HepG2 (cell line): ENCODE measurements around the gene ZFYVE27. TPM values are rescaled to one million over a fixed set of nuclear protein-coding genes. Genes with fewer than 3 reads are reported as not detected.

ENCODE experiments used
- ATAC-seq: fragments of 200-7000 bp; cut with Tn5 transposase; 3 replicates; pipeline ENCODE4 v1.9.1; 2020; ENCODE audit warnings: mild to moderate bottlenecking, moderate library complexity
- BruUV-seq: library from RNA; stranded (reverse); fragments of 400-500 nt; replicated peaks from 2 replicates; lab custom pipeline; 2021; lab: Mats Ljungman, UMichigan
- CTCF ChIA-PET: fragments of 300-600 bp; formaldehyde crosslinking; extraction: SDS; loops from one replicate; lab custom pipeline; 2021; ENCODE audit warnings: low total read pairs, inconsistent platforms, low intra/inter-chr PET ratio; lab: Yijun Ruan, JAX
- POLR2A ChIA-PET: fragments of 350-600 bp; sonication (Branson Sonifier 250); formaldehyde crosslinking; loops from one replicate; lab custom pipeline; 2020; ENCODE audit warnings: antibody characterized with exemption, inconsistent platforms; lab: Yijun Ruan, JAX
- DNase-seq: peaks from one replicate; pipeline ENCODE4 v3.0.0-alpha.2; 2015; ENCODE audit warnings: low spot score
- FAIRE-seq: peaks from 3 replicates; lab custom pipeline; 2011; peaks lifted over from hg19 to GRCh38; lab: Jason Lieb, UNC
- H2AFZ ChIP-seq: one replicate; pipeline ENCODE4 v1.6.1; 2011; ENCODE audit warnings: low read length, inconsistent platforms
- H3K27ac ChIP-seq: fragments of 300-600 bp; 3 replicates; pipeline ENCODE4 v1.8.0; 2011; ENCODE audit warnings: mixed run types, mild to moderate bottlenecking, mixed read lengths, low read length, inconsistent platforms; ENCODE audit not compliant: insufficient read depth; ENCODE audit errors: extremely low read length
- H3K27me3 ChIP-seq, 2 experiments: fragments of 200-600 bp in 1 of 2; 2 replicates in 1 of 2; 3 replicates in 1 of 2; pipeline versions ENCODE4 v1.6.0 to v1.8.0; 2011; ENCODE audit warnings: low read length in 2 of 2, mild to moderate bottlenecking in 2 of 2, moderate library complexity in 2 of 2, inconsistent platforms in 1 of 2; ENCODE audit not compliant: insufficient read depth in 2 of 2, control insufficient read depth in 1 of 2
- H3K36me3 ChIP-seq, 2 experiments: fragments of 200-600 bp in 1 of 2; replicated peaks in 1 of 2; 2 replicates in 1 of 2; 3 replicates in 1 of 2; pipeline versions ENCODE4 v1.5.1 to v1.8.0; 2011; ENCODE audit warnings: low read length in 2 of 2, inconsistent platforms in 1 of 2; ENCODE audit not compliant: insufficient read depth in 2 of 2, control insufficient read depth in 1 of 2
- H3K4me1 ChIP-seq: 2 replicates; pipeline ENCODE4 v1.5.1; 2012; ENCODE audit warnings: low read length, inconsistent platforms; ENCODE audit not compliant: insufficient read depth
- H3K4me2 ChIP-seq: 2 replicates; pipeline ENCODE4 v1.6.0; 2011; ENCODE audit warnings: low read depth, low read length, inconsistent platforms
- H3K4me3 ChIP-seq, 3 experiments: fragments of 200-600 bp in 1 of 3; sonication (generic), shearing (Covaris generic) in 1 of 3; replicated peaks in 1 of 3; 2 replicates each; pipeline ENCODE4 v1.5.1; 2011 to 2016; ENCODE audit warnings: low read length in 3 of 3, inconsistent platforms in 2 of 3, low read depth in 2 of 3, mild to moderate bottlenecking in 2 of 3, control low read depth in 1 of 3, mixed read lengths in 1 of 3; ENCODE audit not compliant: insufficient read depth in 1 of 3
- H3K79me2 ChIP-seq: one replicate; pipeline ENCODE4 v1.6.1; 2011; ENCODE audit warnings: low read length, inconsistent platforms; ENCODE audit not compliant: insufficient read depth
- H3K9ac ChIP-seq: 2 replicates; pipeline ENCODE4 v1.6.0; 2011; ENCODE audit warnings: mild to moderate bottlenecking, low read depth, low read length, inconsistent platforms; ENCODE audit not compliant: insufficient read depth
- H3K9me3 ChIP-seq: 2 replicates; pipeline ENCODE4 v1.5.1; 2012; ENCODE audit warnings: mild to moderate bottlenecking, low read length
- H4K20me1 ChIP-seq: 2 replicates; pipeline ENCODE4 v1.6.0; 2011; ENCODE audit warnings: inconsistent platforms, mild to moderate bottlenecking, low read length, moderate library complexity; ENCODE audit not compliant: insufficient read depth
- CENPX ChIP-seq: sonication (generic); formaldehyde crosslinking; IDR thresholded peaks from 2 replicates; pipeline ENCODE4 v1.9.0; 2021; ENCODE audit warnings: mild to moderate bottlenecking, missing genetic modification reagents, moderate library complexity
- ETV6 ChIP-seq: sonication (generic); formaldehyde crosslinking; conservative IDR thresholded peaks from 2 replicates; pipeline ENCODE4 v1.4.0; 2020; ENCODE audit warnings: missing genetic modification reagents
- RARG ChIP-seq: sonication (generic); formaldehyde crosslinking; IDR thresholded peaks from 2 replicates; pipeline ENCODE4 v1.4.0; 2020; ENCODE audit warnings: low read depth, mild to moderate bottlenecking, missing genetic modification reagents
- SRSF9 ChIP-seq: fragments of 200-400 bp; formaldehyde crosslinking; IDR thresholded peaks from 2 replicates; pipeline ENCODE4 v1.6.1; 2018; ENCODE audit warnings: borderline replicate concordance, mild to moderate bottlenecking, low read depth, low read length; ENCODE audit not compliant: insufficient read depth, poor library complexity, severe bottlenecking
- ZBTB21 ChIP-seq: sonication (generic); formaldehyde crosslinking; IDR thresholded peaks from 2 replicates; pipeline ENCODE4 v1.4.0; 2020; ENCODE audit warnings: missing genetic modification reagents
- ZNF234 ChIP-seq: sonication (generic); formaldehyde crosslinking; conservative IDR thresholded peaks from 2 replicates; pipeline ENCODE4 v1.5.1; 2020; ENCODE audit warnings: mild to moderate bottlenecking, missing genetic modification reagents
- ZNF629 ChIP-seq: sonication (generic); formaldehyde crosslinking; conservative IDR thresholded peaks from 2 replicates; pipeline ENCODE4 v1.5.0; 2020; ENCODE audit warnings: missing genetic modification reagents
- ZNF639 ChIP-seq: conservative IDR thresholded peaks from 2 replicates; pipeline ENCODE4 v1.6.1; 2018; ENCODE audit warnings: missing genetic modification reagents
- WGBS: methylation state at CpG from one replicate; pipeline ENCODE4 v1.1.6; 2017; ENCODE audit warnings: low lambda C conversion rate; 5-methylcytosine and 5-hydroxymethylcytosine counted together
- in situ Hi-C: cut with HindIII; loops from 2 replicates; pipeline ENCODE4 v1.10.0; 2017; ENCODE audit warnings: low pct_unique_long_range_greater_than_20kb; ENCODE audit not compliant: extremely low pct_ligation_motif_present
- intact Hi-C: fragments of 100-400 bp; cut with micrococcal nuclease; formaldehyde crosslinking; loops from one replicate; pipeline ENCODE4 v1.10.0; 2022; ENCODE audit not compliant: unreplicated experiment
- polyA plus RNA-seq, 8 experiments: library from polyadenylated mRNA; depleted of rRNA in 3 of 8; stranded (reverse) in 7 of 8; unstranded in 1 of 8; fragments of >200 nt; fragmentation: Illumina TruSeq in 4 of 8; extraction: Trizol in 4 of 8; gene quantifications; 2 replicates each; pipeline versions ENCODE4 v1.2.1 to v1.2.3, GENCODE V29; 2011 to 2016; ENCODE audit warnings: low read depth in 4 of 8, missing spikeins in 1 of 8, mixed read lengths in 1 of 8; ENCODE audit not compliant: insufficient read depth in 1 of 8
- total RNA-seq, 5 experiments: library from RNA; depleted of rRNA; stranded (reverse); fragments of >200 nt; fragmentation: Illumina TruSeq; extraction: Trizol; gene quantifications; 2 replicates each; pipeline ENCODE4 v1.2.3, GENCODE V29; 2016; ENCODE audit warnings: low read depth in 1 of 5
- TF ChIP-seq, protein P1 (sequence below): sonication (generic); formaldehyde crosslinking; IDR thresholded peaks from 2 replicates; pipeline ENCODE4 v1.4.0; 2020; ENCODE audit warnings: mild to moderate bottlenecking, missing genetic modification reagents
- TF ChIP-seq, protein P2 (sequence below): sonication (generic); formaldehyde crosslinking; IDR thresholded peaks from 2 replicates; pipeline ENCODE4 v1.4.0; 2020; ENCODE audit warnings: missing genetic modification reagents

The ZFYVE27 gene
- total and polyA plus RNA-seq, 2 of the 13 experiments (the other 11 are each of a cell fraction or from before 2014, with no cell fraction given) = 19.7 to 20.5 TPM

- intact Hi-C loops (no loop called here), in situ Hi-C loops (loop anchor here (5.0 kb wide), 2 partner anchors 38 to 113 kb away; no protein-coding TSS in a partner anchor)
- BruUV-seq = no TSS peak
- no peak overlapping the region for H3K4me3 ChIP-seq
- peaks cover 9% of the 10 kb centered on the region for H3K4me1 ChIP-seq
- no peaks in the 10 kb centered on the region for H3K9me3 ChIP-seq
- no peak overlapping the region for H3K27ac ChIP-seq
- DNase-seq (no peak), FAIRE-seq (no peak), ATAC-seq (no peak)
- no peaks in the 10 kb centered on the region for H4K20me1 ChIP-seq
- no peaks in the 10 kb centered on the region for H3K27me3 ChIP-seq
- no peaks in the 10 kb centered on the region for H3K79me2 ChIP-seq
- TF ChIP-seq SRSF9 (no peak), ZNF629 (peak; percentile 75)
- TF ChIP-seq, protein P1, sequence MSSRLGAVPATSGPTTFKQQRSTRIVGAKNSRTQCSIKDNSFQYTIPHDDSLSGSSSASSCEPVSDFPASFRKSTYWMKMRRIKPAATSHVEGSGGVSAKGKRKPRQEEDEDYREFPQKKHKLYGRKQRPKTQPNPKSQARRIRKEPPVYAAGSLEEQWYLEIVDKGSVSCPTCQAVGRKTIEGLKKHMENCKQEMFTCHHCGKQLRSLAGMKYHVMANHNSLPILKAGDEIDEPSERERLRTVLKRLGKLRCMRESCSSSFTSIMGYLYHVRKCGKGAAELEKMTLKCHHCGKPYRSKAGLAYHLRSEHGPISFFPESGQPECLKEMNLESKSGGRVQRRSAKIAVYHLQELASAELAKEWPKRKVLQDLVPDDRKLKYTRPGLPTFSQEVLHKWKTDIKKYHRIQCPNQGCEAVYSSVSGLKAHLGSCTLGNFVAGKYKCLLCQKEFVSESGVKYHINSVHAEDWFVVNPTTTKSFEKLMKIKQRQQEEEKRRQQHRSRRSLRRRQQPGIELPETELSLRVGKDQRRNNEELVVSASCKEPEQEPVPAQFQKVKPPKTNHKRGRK (CRISPR knock-in tag) = no peak
- peaks cover 44 to 86% of the 10 kb centered on the region in 2 experiments for H3K36me3 ChIP-seq
- WGBS = 65% methylated on average over 3 of the region's 4 CpGs
- H3K9ac ChIP-seq = no peak overlapping the region
- CTCF ChIA-PET = no interaction called here
- POLR2A ChIA-PET = no interaction called here
- H2AFZ ChIP-seq = no peak overlapping the region
- no peak overlapping the region for H3K4me2 ChIP-seq
These were observed 17.8 kb downstream of the ZFYVE27 start for GRCh38 chr10:97754726-97755125.

DNA sequence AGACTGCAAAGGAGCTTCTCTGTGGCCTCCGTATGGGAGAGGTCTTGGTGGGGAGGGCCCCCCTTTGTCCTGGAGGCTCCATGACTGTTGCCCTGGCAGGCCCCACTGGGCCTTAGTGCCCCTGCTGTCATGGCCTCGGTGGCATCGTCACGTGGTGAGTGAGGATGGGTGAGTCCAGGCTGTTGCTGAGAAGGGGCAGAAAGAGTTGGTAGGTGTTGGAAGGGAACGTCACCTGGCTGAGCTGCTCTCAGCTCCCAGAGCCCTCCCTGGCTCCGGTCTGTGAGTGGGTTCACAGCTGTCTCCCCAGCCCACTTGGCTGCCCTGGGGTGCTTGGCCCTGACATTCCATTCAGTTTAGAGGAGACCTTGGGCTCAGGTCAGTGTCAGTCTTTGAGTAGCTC is 18.8 kb downstream of the ZFYVE27 start:
- no TSS peak for BruUV-seq
- Histone ChIP-seq H3K79me2 (no peaks in the 10 kb centered on the region), H3K36me3 (peaks cover 43 to 87% of the 10 kb centered on the region in 2 experiments), H2AFZ (no peak overlapping the region), H3K4me3 (no peak overlapping the region), H4K20me1 (no peaks in the 10 kb centered on the region), H3K4me2 (no peak overlapping the region), H3K27ac (no peak overlapping the region), H3K9ac (no peak overlapping the region), H3K27me3 (no peaks in the 10 kb centered on the region), H3K9me3 (no peaks in the 10 kb centered on the region), H3K4me1 (peaks cover 16% of the 10 kb centered on the region)
- POLR2A ChIA-PET = no interaction called here
- in situ Hi-C loops = loop anchor here (5.0 kb wide), 2 partner anchors 37 to 112 kb away; no protein-coding TSS in a partner anchor
- ATAC-seq (no peak), FAIRE-seq (no peak), DNase-seq (no peak)
- CTCF ChIA-PET = no interaction called here
- intact Hi-C loops = no loop called here
- 100% methylated on average over 2 of the region's 6 CpGs for WGBS
- TF ChIP-seq ZBTB21 (CRISPR knock-in tag) (no peak), RARG (CRISPR knock-in tag) (no peak), ZNF639 (no peak), ETV6 (CRISPR knock-in tag) (no peak), CENPX (CRISPR knock-in tag) (no peak), ZNF234 (no peak)
- TF ChIP-seq, protein P2, sequence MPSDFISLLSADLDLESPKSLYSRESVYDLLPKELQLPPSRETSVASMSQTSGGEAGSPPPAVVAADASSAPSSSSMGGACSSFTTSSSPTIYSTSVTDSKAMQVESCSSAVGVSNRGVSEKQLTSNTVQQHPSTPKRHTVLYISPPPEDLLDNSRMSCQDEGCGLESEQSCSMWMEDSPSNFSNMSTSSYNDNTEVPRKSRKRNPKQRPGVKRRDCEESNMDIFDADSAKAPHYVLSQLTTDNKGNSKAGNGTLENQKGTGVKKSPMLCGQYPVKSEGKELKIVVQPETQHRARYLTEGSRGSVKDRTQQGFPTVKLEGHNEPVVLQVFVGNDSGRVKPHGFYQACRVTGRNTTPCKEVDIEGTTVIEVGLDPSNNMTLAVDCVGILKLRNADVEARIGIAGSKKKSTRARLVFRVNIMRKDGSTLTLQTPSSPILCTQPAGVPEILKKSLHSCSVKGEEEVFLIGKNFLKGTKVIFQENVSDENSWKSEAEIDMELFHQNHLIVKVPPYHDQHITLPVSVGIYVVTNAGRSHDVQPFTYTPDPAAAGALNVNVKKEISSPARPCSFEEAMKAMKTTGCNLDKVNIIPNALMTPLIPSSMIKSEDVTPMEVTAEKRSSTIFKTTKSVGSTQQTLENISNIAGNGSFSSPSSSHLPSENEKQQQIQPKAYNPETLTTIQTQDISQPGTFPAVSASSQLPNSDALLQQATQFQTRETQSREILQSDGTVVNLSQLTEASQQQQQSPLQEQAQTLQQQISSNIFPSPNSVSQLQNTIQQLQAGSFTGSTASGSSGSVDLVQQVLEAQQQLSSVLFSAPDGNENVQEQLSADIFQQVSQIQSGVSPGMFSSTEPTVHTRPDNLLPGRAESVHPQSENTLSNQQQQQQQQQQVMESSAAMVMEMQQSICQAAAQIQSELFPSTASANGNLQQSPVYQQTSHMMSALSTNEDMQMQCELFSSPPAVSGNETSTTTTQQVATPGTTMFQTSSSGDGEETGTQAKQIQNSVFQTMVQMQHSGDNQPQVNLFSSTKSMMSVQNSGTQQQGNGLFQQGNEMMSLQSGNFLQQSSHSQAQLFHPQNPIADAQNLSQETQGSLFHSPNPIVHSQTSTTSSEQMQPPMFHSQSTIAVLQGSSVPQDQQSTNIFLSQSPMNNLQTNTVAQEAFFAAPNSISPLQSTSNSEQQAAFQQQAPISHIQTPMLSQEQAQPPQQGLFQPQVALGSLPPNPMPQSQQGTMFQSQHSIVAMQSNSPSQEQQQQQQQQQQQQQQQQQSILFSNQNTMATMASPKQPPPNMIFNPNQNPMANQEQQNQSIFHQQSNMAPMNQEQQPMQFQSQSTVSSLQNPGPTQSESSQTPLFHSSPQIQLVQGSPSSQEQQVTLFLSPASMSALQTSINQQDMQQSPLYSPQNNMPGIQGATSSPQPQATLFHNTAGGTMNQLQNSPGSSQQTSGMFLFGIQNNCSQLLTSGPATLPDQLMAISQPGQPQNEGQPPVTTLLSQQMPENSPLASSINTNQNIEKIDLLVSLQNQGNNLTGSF (CRISPR knock-in tag) = no peak
